B cell (primary cell): ENCODE data around the gene SERINC5. TPM values are rescaled to one million over a fixed set of nuclear protein-coding genes. Genes with fewer than 3 reads are reported as not detected.

ENCODE experiments used
- ATAC-seq: fragments of 200-7000 bp; cut with Tn5 transposase; one replicate; pipeline ENCODE4 v1.10.0; 2021; ENCODE audit warnings: low read depth, mild to moderate bottlenecking, moderate number of reproducible peaks, moderate library complexity
- CTCF ChIA-PET: fragments of 350-600 bp; sonication (Branson Sonifier 250); formaldehyde crosslinking; loops from one replicate; lab custom pipeline; 2021; ENCODE audit warnings: antibody characterized with exemption, inconsistent platforms; lab: Charles Lee
- POLR2A ChIA-PET: fragments of 350-600 bp; sonication (Branson Sonifier 250); formaldehyde crosslinking; loops from one replicate; lab custom pipeline; 2021; ENCODE audit warnings: antibody characterized with exemption; lab: Charles Lee
- DNase-seq: peaks from one replicate; pipeline ENCODE4 v3.0.0; 2013
- H2AFZ ChIP-seq: 2 replicates; pipeline ENCODE4 v1.6.1; 2012; ENCODE audit warnings: mild to moderate bottlenecking, low read depth, low read length; ENCODE audit not compliant: insufficient read depth, poor library complexity, severe bottlenecking
- H3K27ac ChIP-seq, 2 donors: 1 replicate in 1 of 2; 2 replicates in 1 of 2; pipeline ENCODE4 v1.5.1; 2012 to 2013; ENCODE audit warnings: low read length in 2 of 2, mild to moderate bottlenecking in 2 of 2, moderate library complexity in 1 of 2
- H3K27me3 ChIP-seq, 4 experiments: fragments of 200-600 bp in 1 of 4; sonication (generic) in 1 of 4; replicated peaks in 1 of 4; 1 replicate in 2 of 4; 2 replicates in 2 of 4; pipeline versions ENCODE4 v1.6.1 to v1.7.0; 2013 to 2016; ENCODE audit warnings: low read length in 3 of 4, mild to moderate bottlenecking in 2 of 4, mixed read lengths in 1 of 4, moderate library complexity in 1 of 4; ENCODE audit not compliant: insufficient read depth in 4 of 4, control insufficient read depth in 3 of 4; ENCODE audit errors: control extremely low read depth in 1 of 4
- H3K36me3 ChIP-seq, 2 experiments: replicated peaks in 1 of 2; 1 replicate in 1 of 2; 2 replicates in 1 of 2; pipeline versions ENCODE4 v1.6.1 to v1.7.1; 2013; ENCODE audit warnings: low read length in 1 of 2; ENCODE audit not compliant: insufficient read depth in 2 of 2, control insufficient read depth in 1 of 2; ENCODE audit errors: control extremely low read depth in 1 of 2, extremely low read depth in 1 of 2
- H3K4me1 ChIP-seq, 2 donors: fragments of 200-600 bp in 1 of 2; sonication (generic) in 1 of 2; 1 replicate in 1 of 2; 2 replicates in 1 of 2; pipeline versions ENCODE4 v1.5.1 to v1.6.1; 2013 to 2017; ENCODE audit warnings: low read length in 2 of 2; ENCODE audit not compliant: control insufficient read depth in 2 of 2, insufficient read depth in 2 of 2
- H3K4me2 ChIP-seq: replicated peaks from 2 replicates; pipeline ENCODE3; 2012; ENCODE audit warnings: mild to moderate bottlenecking, low read depth, low read length; ENCODE audit not compliant: poor library complexity, severe bottlenecking
- H3K4me3 ChIP-seq, 5 experiments: fragments of 200-600 bp in 1 of 5; sonication (generic) in 1 of 5; 1 replicate in 3 of 5; 2 replicates in 2 of 5; pipeline versions ENCODE4 v1.5.1 to v1.7.0; 2011 to 2016; ENCODE audit warnings: low read length in 4 of 5, mild to moderate bottlenecking in 4 of 5, low read depth in 2 of 5, control low read depth in 1 of 5, moderate library complexity in 1 of 5; ENCODE audit not compliant: insufficient read depth in 1 of 5; ENCODE audit errors: control extremely low read depth in 1 of 5, extremely low read depth in 1 of 5
- H3K79me2 ChIP-seq: fragments of 200-600 bp; sonication (generic); one replicate; pipeline ENCODE4 v1.6.0; 2016; ENCODE audit warnings: low read length; ENCODE audit not compliant: control insufficient read depth, insufficient read depth
- H3K9ac ChIP-seq: fragments of 200-600 bp; sonication (generic); 2 replicates; pipeline ENCODE4 v1.6.1; 2017; ENCODE audit warnings: mild to moderate bottlenecking, low read length, moderate library complexity
- H3K9me3 ChIP-seq, 3 donors: one replicate each; pipeline versions ENCODE4 v1.6.1 to v1.7.1; 2013; ENCODE audit warnings: low read length in 2 of 3; ENCODE audit not compliant: control insufficient read depth in 2 of 3, insufficient read depth in 1 of 3; ENCODE audit errors: control extremely low read depth in 1 of 3
- H4K20me1 ChIP-seq: 2 replicates; pipeline ENCODE4 v1.6.0; 2012; ENCODE audit warnings: mild to moderate bottlenecking, low read length; ENCODE audit not compliant: insufficient read depth, control insufficient read depth, poor library complexity, severe bottlenecking
- H3K27ac Mint-ChIP-seq: one replicate; pipeline ENCODE4 v1.8.0; 2021; ENCODE audit warnings: mixed read lengths
- H3K27me3 Mint-ChIP-seq: one replicate; pipeline ENCODE4 v1.8.0; 2021; ENCODE audit warnings: mixed read lengths
- H3K4me1 Mint-ChIP-seq: one replicate; pipeline ENCODE4 v1.8.0; 2021; ENCODE audit warnings: mixed read lengths
- H3K4me3 Mint-ChIP-seq: one replicate; pipeline ENCODE4 v1.8.0; 2021; ENCODE audit warnings: mixed read lengths
- H3K9me3 Mint-ChIP-seq: one replicate; pipeline ENCODE4 v1.8.0; 2022; ENCODE audit warnings: mixed read lengths; ENCODE audit not compliant: insufficient read depth
- EZH2 ChIP-seq: IDR thresholded peaks from 2 replicates; pipeline ENCODE4 v1.6.1; 2012; ENCODE audit warnings: borderline replicate concordance, low read depth, mild to moderate bottlenecking, moderate library complexity, low read length; ENCODE audit not compliant: insufficient read depth, poor library complexity, severe bottlenecking
- WGBS: methylation state at CpG from one replicate; pipeline ENCODE4 v1.1.5; 2013; ENCODE audit warnings: missing lambda C conversion rate; ENCODE audit not compliant: insufficient coverage; 5-methylcytosine and 5-hydroxymethylcytosine counted together
- intact Hi-C: fragments of 100-400 bp; cut with micrococcal nuclease; formaldehyde crosslinking; loops from one replicate; pipeline ENCODE4 v1.10.0; 2022
- polyA plus RNA-seq: library from polyadenylated mRNA; depleted of rRNA; stranded (reverse); fragments of >200 nt; gene quantifications from 2 replicates; pipeline ENCODE4 v1.2.3, GENCODE V29; 2012
- total RNA-seq, 2 donors: library from RNA; stranded (reverse); fragments of 120-200 nt in 1 of 2; gene quantifications; 1 replicate in 1 of 2; 2 replicates in 1 of 2; pipeline versions ENCODE4 v1.2.3 to v1.2.4, GENCODE V29; 2013 to 2022
- TF ChIP-seq, protein P1 (sequence below): fragments of 200-600 bp; IDR thresholded peaks from one replicate; pipeline ENCODE4 v1.8.0; 2022; ENCODE audit warnings: antibody characterized with exemption, mild to moderate bottlenecking

SERINC5 gene
- total and polyA plus RNA-seq, 2 donors (not counting 1 experiment from before 2014, with no cell fraction given): 2.4 to 9.5 TPM

DNA sequence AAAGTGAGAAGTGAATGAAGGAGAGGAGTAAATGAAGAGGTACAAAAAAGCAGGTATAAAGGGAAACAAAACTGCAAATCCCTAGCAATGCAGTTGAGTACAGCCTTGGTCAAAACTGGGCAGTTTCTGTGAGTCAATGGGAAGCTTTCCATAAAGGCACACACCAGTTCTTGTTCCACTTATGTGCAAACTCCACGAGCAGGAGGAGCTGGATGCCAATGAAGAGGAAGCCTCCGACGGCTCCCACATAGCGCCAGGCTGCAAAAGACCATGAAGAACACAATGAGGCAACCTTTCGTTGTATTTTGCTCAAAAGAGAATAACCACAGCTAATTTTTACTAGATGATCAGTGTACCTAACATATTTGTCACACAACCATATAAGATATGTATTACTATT is 81.1 kb downstream of the SERINC5 start:
- DNase-seq: no peak
- Histone ChIP-seq H3K9me3 (no peaks in the 10 kb centered on the region), H3K4me2 (no peak overlapping the region), H2AFZ (no peak overlapping the region), H3K36me3 (peaks cover 0 to 7% of the 10 kb centered on the region in 2 experiments), H3K27me3 (no peaks in the 10 kb centered on the region), H3K4me1 (no peaks in the 10 kb centered on the region), H3K27ac (no peak overlapping the region), H3K79me2 (no peaks in the 10 kb centered on the region), H3K4me3 (no peak overlapping the region), H4K20me1 (no peaks in the 10 kb centered on the region), H3K9ac (no peak overlapping the region)
- H3K4me1 Mint-ChIP-seq: no peaks in the 10 kb centered on the region
- TF ChIP-seq, protein P1, sequence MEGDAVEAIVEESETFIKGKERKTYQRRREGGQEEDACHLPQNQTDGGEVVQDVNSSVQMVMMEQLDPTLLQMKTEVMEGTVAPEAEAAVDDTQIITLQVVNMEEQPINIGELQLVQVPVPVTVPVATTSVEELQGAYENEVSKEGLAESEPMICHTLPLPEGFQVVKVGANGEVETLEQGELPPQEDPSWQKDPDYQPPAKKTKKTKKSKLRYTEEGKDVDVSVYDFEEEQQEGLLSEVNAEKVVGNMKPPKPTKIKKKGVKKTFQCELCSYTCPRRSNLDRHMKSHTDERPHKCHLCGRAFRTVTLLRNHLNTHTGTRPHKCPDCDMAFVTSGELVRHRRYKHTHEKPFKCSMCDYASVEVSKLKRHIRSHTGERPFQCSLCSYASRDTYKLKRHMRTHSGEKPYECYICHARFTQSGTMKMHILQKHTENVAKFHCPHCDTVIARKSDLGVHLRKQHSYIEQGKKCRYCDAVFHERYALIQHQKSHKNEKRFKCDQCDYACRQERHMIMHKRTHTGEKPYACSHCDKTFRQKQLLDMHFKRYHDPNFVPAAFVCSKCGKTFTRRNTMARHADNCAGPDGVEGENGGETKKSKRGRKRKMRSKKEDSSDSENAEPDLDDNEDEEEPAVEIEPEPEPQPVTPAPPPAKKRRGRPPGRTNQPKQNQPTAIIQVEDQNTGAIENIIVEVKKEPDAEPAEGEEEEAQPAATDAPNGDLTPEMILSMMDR: no peak
- no peak for TF ChIP-seq EZH2
- CTCF ChIA-PET: no interaction called here
- ATAC-seq: no peak
- POLR2A ChIA-PET: no interaction called here
- intact Hi-C loops: no loop called here
- no peak overlapping the region for H3K4me3 Mint-ChIP-seq
- 100% methylated on average over 1 of the region's 5 CpGs for WGBS
- H3K9me3 Mint-ChIP-seq: no peaks in the 10 kb centered on the region
- H3K27me3 Mint-ChIP-seq: no peaks in the 10 kb centered on the region
- H3K27ac Mint-ChIP-seq: no peak overlapping the region

DNA sequence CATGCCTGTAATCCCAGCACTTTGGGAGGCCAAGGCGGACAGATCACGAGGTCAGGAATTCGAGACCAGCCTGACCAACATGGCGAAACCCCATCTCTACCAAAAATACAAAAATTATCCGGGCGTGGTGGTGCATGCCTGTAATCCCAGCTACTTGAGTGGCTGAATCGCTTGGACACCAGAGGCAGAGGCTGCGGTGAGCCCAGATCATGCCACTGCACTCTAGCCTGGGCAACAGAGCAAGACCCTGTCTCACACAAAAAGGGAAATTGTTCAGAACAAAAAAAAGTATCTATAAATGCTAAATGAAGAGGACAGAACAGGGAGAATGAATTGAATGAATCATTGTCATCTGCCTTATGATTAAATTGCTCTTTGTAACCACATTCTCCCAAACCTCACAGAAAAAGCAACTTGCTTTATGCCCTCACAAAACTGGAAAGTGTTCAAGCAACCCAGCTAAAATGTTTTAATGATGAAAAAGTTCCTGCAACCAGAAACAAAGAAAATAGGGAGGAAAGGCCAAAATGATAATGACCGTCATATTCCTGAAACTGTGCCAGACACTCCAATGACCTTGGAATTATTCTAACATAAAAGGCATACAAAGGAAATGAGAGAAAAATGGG is 83.7 kb downstream of the SERINC5 start:
- Histone ChIP-seq H3K4me1 (no peaks in the 10 kb centered on the region), H3K4me2 (no peak overlapping the region), H3K79me2 (no peaks in the 10 kb centered on the region), H3K27me3 (no peaks in the 10 kb centered on the region), H3K9me3 (no peaks in the 10 kb centered on the region), H3K4me3 (no peak overlapping the region), H2AFZ (no peak overlapping the region), H3K27ac (no peak overlapping the region), H4K20me1 (no peaks in the 10 kb centered on the region), H3K9ac (no peak overlapping the region), H3K36me3 (peaks cover 2 to 7% of the 10 kb centered on the region in 2 experiments)
- WGBS: no CpG with 5 or more reads among the region's 9 CpGs
- ATAC-seq (no peak), DNase-seq (no peak)
- ChIA-PET CTCF (no interaction called here), POLR2A (no interaction called here)
- no peak overlapping the region for H3K4me3 Mint-ChIP-seq
- TF ChIP-seq EZH2: no peak
- TF ChIP-seq, protein P1: no peak
- H3K9me3 Mint-ChIP-seq: no peaks in the 10 kb centered on the region
- H3K4me1 Mint-ChIP-seq: no peaks in the 10 kb centered on the region
- no peak overlapping the region for H3K27ac Mint-ChIP-seq
- intact Hi-C loops: no loop called here
- H3K27me3 Mint-ChIP-seq: no peaks in the 10 kb centered on the region
